Naive thymus-derived CD4-positive, alpha-beta T cell (primary cell): ENCODE data around the gene TMSB4X. TPM values are rescaled to one million over a fixed set of nuclear protein-coding genes. Genes with fewer than 3 reads are reported as not detected.

Experiments
- ATAC-seq: fragments of 150-1000 bp; cut with Tn5 transposase; 2 replicates; pipeline ENCODE4 v1.10.0; 2021; ENCODE audit warnings: mild to moderate bottlenecking, moderate library complexity
- CTCF ChIA-PET: fragments of 350-600 bp; sonication (Branson Sonifier 250); formaldehyde crosslinking; loops from one replicate; lab custom pipeline; 2021; ENCODE audit warnings: antibody characterized with exemption; lab: Charles Lee
- POLR2A ChIA-PET: fragments of 350-600 bp; sonication (Branson Sonifier 250); formaldehyde crosslinking; loops from one replicate; lab custom pipeline; 2021; ENCODE audit warnings: antibody characterized with exemption, inconsistent platforms; lab: Charles Lee
- DNase-seq, 9 donors: peaks; one replicate each; pipeline versions ENCODE4 v3.0.0 to v3.0.0-alpha.2; 2020 to 2022; ENCODE audit warnings: mixed read lengths in 1 of 9
- H3K27ac ChIP-seq: one replicate; pipeline ENCODE4 v1.7.0; 2013; ENCODE audit warnings: mild to moderate bottlenecking, low read depth, low read length, moderate library complexity
- H3K27me3 ChIP-seq, 2 donors: one replicate each; pipeline ENCODE4 v1.7.0; 2013; ENCODE audit warnings: low read length in 2 of 2, mild to moderate bottlenecking in 2 of 2, moderate library complexity in 2 of 2; ENCODE audit not compliant: control insufficient read depth in 2 of 2, insufficient read depth in 2 of 2
- H3K36me3 ChIP-seq, 3 experiments: 1 replicate in 2 of 3; 2 replicates in 1 of 3; pipeline ENCODE4 v1.7.0; 2013; ENCODE audit warnings: low read length in 3 of 3, mild to moderate bottlenecking in 3 of 3, moderate library complexity in 1 of 3; ENCODE audit not compliant: insufficient read depth in 3 of 3, control insufficient read depth in 2 of 3
- H3K4me1 ChIP-seq, 2 donors: one replicate each; pipeline ENCODE4 v1.7.0; 2013; ENCODE audit warnings: low read length in 2 of 2, mild to moderate bottlenecking in 2 of 2, moderate library complexity in 1 of 2; ENCODE audit not compliant: control insufficient read depth in 2 of 2, insufficient read depth in 2 of 2
- H3K4me3 ChIP-seq: 2 replicates; pipeline ENCODE4 v1.7.0; 2013; ENCODE audit warnings: mild to moderate bottlenecking, low read length
- H3K9me3 ChIP-seq, 3 experiments: 1 replicate in 2 of 3; 2 replicates in 1 of 3; pipeline ENCODE4 v1.7.0; 2013; ENCODE audit warnings: low read length in 3 of 3; ENCODE audit not compliant: control insufficient read depth in 2 of 3
- H3K27ac Mint-ChIP-seq, 9 donors: one replicate each; pipeline ENCODE4 v1.8.0; 2020 to 2022; ENCODE audit warnings: mixed read lengths in 9 of 9, mild to moderate bottlenecking in 8 of 9, moderate library complexity in 5 of 9, inconsistent platforms in 2 of 9
- H3K27me3 Mint-ChIP-seq, 5 donors: one replicate each; pipeline ENCODE4 v1.8.0; 2021 to 2022; ENCODE audit warnings: mixed read lengths in 5 of 5, mild to moderate bottlenecking in 1 of 5
- H3K36me3 Mint-ChIP-seq, 5 donors: one replicate each; pipeline ENCODE4 v1.8.0; 2020 to 2022; ENCODE audit warnings: mixed read lengths in 5 of 5, mild to moderate bottlenecking in 3 of 5, inconsistent platforms in 1 of 5
- H3K4me1 Mint-ChIP-seq, 7 donors: one replicate each; pipeline ENCODE4 v1.8.0; 2020 to 2022; ENCODE audit warnings: mixed read lengths in 7 of 7, mild to moderate bottlenecking in 3 of 7, inconsistent platforms in 1 of 7
- H3K4me3 Mint-ChIP-seq, 10 donors: one replicate each; pipeline ENCODE4 v1.8.0; 2020 to 2022; ENCODE audit warnings: mild to moderate bottlenecking in 10 of 10, mixed read lengths in 10 of 10, moderate library complexity in 6 of 10, inconsistent platforms in 2 of 10
- H3K9me3 Mint-ChIP-seq, 11 donors: one replicate each; pipeline ENCODE4 v1.8.0; 2020 to 2022; ENCODE audit warnings: mixed read lengths in 11 of 11, mild to moderate bottlenecking in 4 of 11, inconsistent platforms in 1 of 11, moderate library complexity in 1 of 11
- intact Hi-C, 2 donors: fragments of 100-400 bp; cut with micrococcal nuclease; formaldehyde crosslinking; loops; one replicate each; pipeline ENCODE4 v1.15.1; 2023
- polyA plus RNA-seq, 2 donors: library from polyadenylated mRNA; unstranded; fragments of 300-500 nt; fragmentation: Illumina TruSeq; gene quantifications; one replicate each; pipeline ENCODE4 v1.2.3, GENCODE V29; 2021
- total RNA-seq, 6 experiments: library from RNA in 5 of 6; stranded (reverse) in 5 of 6; gene quantifications; 1 replicate in 5 of 6; 2 replicates in 1 of 6; pipeline ENCODE4 v1.2.3 and lab custom pipeline; 2021 to 2026

The TMSB4X gene
- total and polyA plus RNA-seq, 7 experiments from 2014 or later: 3,911 to 30,787 (median 5,873) TPM

DNA sequence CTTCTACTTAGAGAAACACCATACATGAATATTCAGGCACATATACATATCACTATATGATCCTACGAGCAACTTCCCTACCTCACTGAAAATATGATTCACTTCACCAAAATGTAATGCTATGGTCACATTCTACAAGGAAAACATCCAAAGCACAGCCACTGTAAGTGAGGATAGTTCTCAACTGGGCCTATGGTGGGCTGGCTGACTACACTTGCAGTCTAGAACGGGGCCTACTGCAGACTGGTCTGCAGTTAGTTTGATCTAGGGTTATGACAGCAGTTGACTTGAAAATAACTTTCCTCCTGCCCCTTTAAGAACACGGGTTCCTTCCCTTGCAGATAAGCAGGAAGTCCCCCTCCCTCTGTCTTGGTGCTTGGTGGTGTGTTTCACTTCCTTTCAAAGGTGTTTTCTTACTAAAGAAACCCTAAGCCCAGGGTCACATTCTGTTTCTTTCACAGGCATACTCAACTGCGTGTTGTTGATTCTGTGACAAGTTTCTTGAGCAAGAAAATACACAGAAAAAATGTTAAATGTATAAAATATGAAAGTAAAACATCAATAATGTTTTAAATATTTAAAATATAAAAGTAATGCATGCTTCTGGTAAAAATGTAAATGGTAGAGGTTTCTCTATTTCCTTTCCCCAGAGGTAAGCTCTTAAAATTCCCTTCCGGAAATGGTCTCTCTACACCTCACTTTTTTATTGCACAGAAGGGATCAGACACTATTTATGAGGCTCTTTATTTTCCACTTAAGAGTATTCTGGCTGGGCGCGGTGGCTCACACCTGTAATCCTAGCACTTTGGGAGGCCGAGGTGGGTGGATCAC is 18.0 kb upstream of the TMSB4X start:
- peak; percentile 88 for ATAC-seq
- DNase-seq: peak in 7 of 9 donors; percentile 74 to 88 (median 85)
- ChIA-PET CTCF (interaction anchor here (0.9 to 4.3 kb wide), 6 partner anchors 10 to 531 kb away, joined by 3 to 36 read pairs (median 4); partner anchors contain the start of gene TMSB4X), POLR2A (interaction anchor here (0.6 to 18.7 kb wide), 16 partner anchors 9 to 746 kb away, joined by 3 to 1267 read pairs (median 4); partner anchors contain the start of gene TMSB4X)
- intact Hi-C loops: loop anchor here (1.0 to 10.0 kb wide), 5 partner anchors 13 to 1078 kb away; partner anchors contain the start of genes OFD1 (in 2 of the 2), TRAPPC2 (in 2 of the 2) and TCEANC (in 1 of the 2)
- H3K36me3 ChIP-seq: no peaks in the 10 kb centered on the region
- peak overlapping the region; percentile 77 to 94 (median 88) for H3K4me3 Mint-ChIP-seq
- H3K27ac ChIP-seq: peak overlapping the region; percentile 83
- H3K9me3 Mint-ChIP-seq: peaks cover 0 to 2% (median 0%) of the 10 kb centered on the region in 11 donors
- no peaks in the 10 kb centered on the region for H3K27me3 Mint-ChIP-seq
- peaks cover 0 to 6% (median 0%) of the 10 kb centered on the region in 5 donors for H3K36me3 Mint-ChIP-seq
- peak overlapping the region; percentile 66 for H3K4me3 ChIP-seq
- H3K27ac Mint-ChIP-seq: peak overlapping the region; percentile 96 to 99 (median 97)
- H3K9me3 ChIP-seq: no peaks in the 10 kb centered on the region
- peaks cover 25 to 90% (median 71%) of the 10 kb centered on the region in 7 donors for H3K4me1 Mint-ChIP-seq
- H3K4me1 ChIP-seq: peaks cover 76% of the 10 kb centered on the region in 2 donors
- H3K27me3 ChIP-seq: no peaks in the 10 kb centered on the region

DNA sequence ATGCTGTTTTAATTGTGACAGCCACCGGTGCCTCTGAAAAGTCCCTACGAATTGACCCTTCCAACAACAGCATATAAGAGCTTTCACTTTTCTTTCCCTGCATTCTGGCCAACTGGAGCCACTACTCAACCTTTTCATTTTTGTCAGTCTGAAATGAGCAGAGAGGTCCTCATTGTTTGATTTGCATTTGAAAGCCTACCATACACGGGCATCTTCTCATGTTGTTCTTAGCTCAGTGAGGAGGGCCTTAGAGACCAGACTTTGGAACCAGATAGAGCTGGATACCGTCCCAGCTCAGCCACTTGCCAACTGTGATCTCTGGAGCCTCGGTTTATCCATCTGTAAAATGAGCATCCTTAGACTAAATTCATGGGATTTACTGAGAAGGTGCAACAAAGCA is 16.9 kb upstream of the TMSB4X start:
- peak overlapping the region; percentile 18 for H3K4me3 ChIP-seq

DNA sequence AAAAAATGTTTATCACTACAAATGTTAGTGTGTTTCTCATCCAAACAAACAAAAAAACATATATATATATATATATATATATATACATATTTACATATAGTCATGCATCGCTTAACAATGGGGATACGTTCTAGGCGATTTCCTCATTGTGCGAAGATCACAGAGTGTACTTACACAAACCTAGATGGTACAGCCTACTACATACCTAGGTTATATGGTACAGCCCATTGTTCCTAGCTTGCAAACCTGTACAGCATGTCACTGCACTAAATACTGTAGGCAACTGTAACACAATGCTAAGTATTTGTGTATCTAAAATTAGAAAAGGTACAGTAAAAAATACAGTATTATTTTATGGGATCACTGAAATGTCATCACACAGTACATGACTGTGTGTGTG is 16.4 kb upstream of the TMSB4X start:
- H3K27ac ChIP-seq: peak overlapping the region; percentile 83
- no peaks in the 10 kb centered on the region for H3K9me3 ChIP-seq
- H3K36me3 Mint-ChIP-seq: peaks cover 0 to 6% (median 0%) of the 10 kb centered on the region in 5 donors
- ATAC-seq: no peak
- H3K4me1 ChIP-seq: peaks cover 67 to 70% of the 10 kb centered on the region in 2 donors
- peaks cover 29 to 84% (median 68%) of the 10 kb centered on the region in 7 donors for H3K4me1 Mint-ChIP-seq
- no peak for DNase-seq
- ChIA-PET CTCF (interaction anchor here (1.5 to 4.3 kb wide), 4 partner anchors 8 to 530 kb away, joined by 3 to 36 read pairs (median 6); no protein-coding TSS in a partner anchor), POLR2A (interaction anchor here (1.0 to 18.7 kb wide), 5 partner anchors 9 to 129 kb away, joined by 3 to 1267 read pairs (median 23); partner anchors contain the start of gene TMSB4X)
- intact Hi-C loops: loop anchor here (10.0 kb wide), 2 partner anchors 776 to 1076 kb away; partner anchors contain the start of genes OFD1 (in 2 of the 2) and TRAPPC2 (in 2 of the 2)
- no peak overlapping the region for H3K4me3 ChIP-seq
- H3K36me3 ChIP-seq: no peaks in the 10 kb centered on the region
- H3K27ac Mint-ChIP-seq: peak overlapping the region in 8 of 9 donors; percentile 29 to 99 (median 96)
- H3K4me3 Mint-ChIP-seq: peak overlapping the region in 2 of 10 donors; percentile 76 to 82
- H3K9me3 Mint-ChIP-seq: peaks cover 0 to 2% (median 0%) of the 10 kb centered on the region in 11 donors
- H3K27me3 ChIP-seq: no peaks in the 10 kb centered on the region
- no peaks in the 10 kb centered on the region for H3K27me3 Mint-ChIP-seq

More for the DNA sequence above, 16.9 kb upstream of the TMSB4X start:
- Mint-ChIP-seq H3K27me3 (no peaks in the 10 kb centered on the region), H3K9me3 (peaks cover 0 to 2% (median 0%) of the 10 kb centered on the region in 11 donors), H3K4me1 (peaks cover 29 to 88% (median 72%) of the 10 kb centered on the region in 7 donors), H3K36me3 (peaks cover 0 to 6% (median 0%) of the 10 kb centered on the region in 5 donors), H3K27ac (peak overlapping the region; percentile 94 to 99 (median 97)), H3K4me3 (peak overlapping the region; percentile 70 to 89 (median 82))
- Histone ChIP-seq H3K9me3 (no peaks in the 10 kb centered on the region), H3K36me3 (no peaks in the 10 kb centered on the region), H3K27me3 (no peaks in the 10 kb centered on the region), H3K27ac (peak overlapping the region; percentile 83), H3K4me1 (peaks cover 71 to 72% of the 10 kb centered on the region in 2 donors)
- CTCF ChIA-PET: interaction anchor here (0.9 to 4.3 kb wide), 5 partner anchors 8 to 530 kb away, joined by 3 to 36 read pairs (median 4); partner anchors contain the start of gene TMSB4X
- DNase-seq (no peak), ATAC-seq (no peak)
- POLR2A ChIA-PET: interaction anchor here (0.6 to 18.7 kb wide), 6 partner anchors 15 to 143 kb away, joined by 3 to 1267 read pairs (median 6); partner anchors contain the start of gene TMSB4X
- intact Hi-C loops: loop anchor here (10.0 kb wide), 2 partner anchors 777 to 1077 kb away; partner anchors contain the start of genes OFD1 (in 2 of the 2) and TRAPPC2 (in 2 of the 2)

DNA sequence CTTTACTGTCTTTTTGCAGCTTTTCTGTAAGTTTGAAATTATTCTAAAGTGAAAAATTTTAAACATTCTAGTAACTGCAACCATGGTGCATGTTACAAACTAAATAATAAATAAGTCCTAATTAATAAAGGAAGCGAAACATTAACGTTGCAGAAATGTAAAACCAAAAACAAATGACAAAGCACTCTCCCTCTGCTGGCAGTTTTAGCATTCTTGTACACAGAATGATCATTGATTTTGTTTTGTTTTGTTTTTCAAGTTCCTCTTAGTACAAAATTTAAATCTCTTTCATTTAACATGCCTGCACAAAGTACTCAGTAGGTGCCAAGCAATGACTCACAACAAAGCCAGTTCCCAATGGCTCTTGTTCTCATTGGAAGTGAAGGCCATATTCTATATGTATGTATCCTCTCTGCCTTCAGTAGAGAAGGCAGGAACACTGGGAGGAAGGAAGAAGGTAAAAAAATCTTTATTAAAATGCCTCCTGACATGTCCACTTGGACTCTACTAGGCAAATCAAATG is 13.7 kb upstream of the TMSB4X start:
- Mint-ChIP-seq H3K9me3 (peaks cover 0 to 2% (median 0%) of the 10 kb centered on the region in 11 donors), H3K27me3 (no peaks in the 10 kb centered on the region), H3K4me3 (peak overlapping the region in 7 of 10 donors; percentile 26 to 69 (median 43)), H3K36me3 (peaks cover 0 to 6% (median 0%) of the 10 kb centered on the region in 5 donors), H3K27ac (peak overlapping the region; percentile 5 to 93 (median 66)), H3K4me1 (peaks cover 24 to 74% (median 63%) of the 10 kb centered on the region in 7 donors)
- Histone ChIP-seq H3K27ac (no peak overlapping the region), H3K4me3 (no peak overlapping the region), H3K9me3 (no peaks in the 10 kb centered on the region), H3K4me1 (peaks cover 50 to 53% of the 10 kb centered on the region in 2 donors), H3K27me3 (no peaks in the 10 kb centered on the region), H3K36me3 (no peaks in the 10 kb centered on the region)
- ChIA-PET CTCF (interaction anchor here (1.6 to 2.0 kb wide), 2 partner anchors 11 to 14 kb away, joined by 4 to 5 read pairs; no protein-coding TSS in a partner anchor), POLR2A (interaction anchor here (1.5 to 18.7 kb wide), 3 partner anchors 11 to 90 kb away, joined by 4 to 1267 read pairs (median 23); partner anchors contain the start of gene TMSB4X)
- DNase-seq (no peak), ATAC-seq (no peak)
- intact Hi-C loops: no loop called here

DNA sequence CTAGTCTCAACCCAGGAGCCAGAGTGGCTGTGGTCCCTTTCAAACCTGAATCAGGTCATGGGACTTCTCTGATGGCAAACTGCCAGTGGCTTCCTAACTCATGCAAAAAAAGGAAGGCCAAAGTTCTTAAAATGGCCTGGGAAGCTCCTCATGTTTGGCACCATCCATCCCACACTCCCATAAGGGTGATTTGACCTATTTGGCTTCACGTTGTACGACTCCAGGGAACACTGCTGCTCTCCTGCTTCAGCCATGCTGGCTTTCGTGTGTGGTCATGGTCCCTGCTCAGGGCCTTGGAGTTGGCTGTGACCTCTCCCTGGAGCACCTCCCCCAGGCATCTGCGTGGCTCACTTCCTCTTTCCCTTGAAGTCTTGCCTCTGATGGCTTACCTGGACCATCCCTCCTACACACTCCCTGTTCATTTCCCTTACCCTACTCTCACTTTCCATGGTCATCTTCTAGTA is 12.8 kb upstream of the TMSB4X start:
- no peak overlapping the region for H3K4me3 ChIP-seq
- Mint-ChIP-seq H3K27me3 (no peaks in the 10 kb centered on the region), H3K4me3 (peak overlapping the region in 6 of 10 donors; percentile 12 to 68 (median 50)), H3K27ac (peak overlapping the region in 6 of 9 donors; percentile 39 to 93 (median 72)), H3K36me3 (peaks cover 0 to 6% (median 0%) of the 10 kb centered on the region in 5 donors), H3K9me3 (peaks cover 0 to 2% (median 0%) of the 10 kb centered on the region in 11 donors), H3K4me1 (peaks cover 24 to 72% (median 62%) of the 10 kb centered on the region in 7 donors)
- H3K27me3 ChIP-seq: no peaks in the 10 kb centered on the region
- POLR2A ChIA-PET: interaction anchor here (0.6 to 18.7 kb wide), 4 partner anchors 11 to 90 kb away, joined by 4 to 1267 read pairs (median 14); partner anchors contain the start of gene TMSB4X
- CTCF ChIA-PET: interaction anchor here (1.6 kb wide), 1 partner anchor 12 kb away, joined by 4 read pairs; no protein-coding TSS in a partner anchor
- intact Hi-C loops: no loop called here
- ATAC-seq: no peak
- DNase-seq: no peak
- H3K36me3 ChIP-seq: no peaks in the 10 kb centered on the region
- peaks cover 53 to 54% of the 10 kb centered on the region in 2 donors for H3K4me1 ChIP-seq
- no peak overlapping the region for H3K27ac ChIP-seq
- H3K9me3 ChIP-seq: no peaks in the 10 kb centered on the region
